Activated CD8-positive, alpha-beta T cell treated with anti-CD3 and anti-CD28 coated beads for 36 hours (primary cell): Measurements from ENCODE around the gene HEY2. TPM values are rescaled to one million over a fixed set of nuclear protein-coding genes. Genes with fewer than 3 reads are reported as not detected.
A peak's percentile ranks its signal among the peaks of the same experiment; 100 is the strongest.

Experiments
- ATAC-seq: fragments of 200-7000 bp; cut with Tn5 transposase; one replicate; pipeline ENCODE4 v1.10.0; 2021; ENCODE audit warnings: mild to moderate bottlenecking, moderate library complexity
- CTCF ChIA-PET: fragments of 350-600 bp; sonication (Branson Sonifier 250); formaldehyde crosslinking; loops from one replicate; lab custom pipeline; 2021; ENCODE audit warnings: antibody characterized with exemption; lab: Charles Lee
- POLR2A ChIA-PET: fragments of 350-600 bp; sonication (Branson Sonifier 250); formaldehyde crosslinking; loops from one replicate; lab custom pipeline; 2021; ENCODE audit warnings: antibody characterized with exemption; lab: Charles Lee
- DNase-seq: peaks from one replicate; pipeline ENCODE4 v3.0.0-alpha.2; 2020
- H3K27ac Mint-ChIP-seq: one replicate; pipeline ENCODE4 v1.8.0; 2021; ENCODE audit warnings: mild to moderate bottlenecking, mixed read lengths
- H3K27me3 Mint-ChIP-seq: one replicate; pipeline ENCODE4 v1.8.0; 2021; ENCODE audit warnings: mixed read lengths
- H3K36me3 Mint-ChIP-seq: one replicate; pipeline ENCODE4 v1.8.0; 2021; ENCODE audit warnings: low read depth, mixed read lengths
- H3K4me1 Mint-ChIP-seq: one replicate; pipeline ENCODE4 v1.8.0; 2021; ENCODE audit warnings: low read depth, mixed read lengths
- H3K4me3 Mint-ChIP-seq: one replicate; pipeline ENCODE4 v1.8.0; 2021; ENCODE audit warnings: mild to moderate bottlenecking, moderate library complexity, mixed read lengths
- H3K9me3 Mint-ChIP-seq: one replicate; pipeline ENCODE4 v1.8.0; 2021; ENCODE audit warnings: mixed read lengths
- intact Hi-C: fragments of 100-400 bp; cut with micrococcal nuclease; formaldehyde crosslinking; loops from one replicate; pipeline ENCODE4 v1.10.0; 2022
- total RNA-seq, 2 experiments: library from RNA; stranded (reverse); gene quantifications; one replicate each; pipeline ENCODE4 v1.2.3, GENCODE V29; 2021
- TF ChIP-seq, protein P1 (sequence below): fragments of 200-600 bp; IDR thresholded peaks from one replicate; pipeline ENCODE4 v1.8.0; 2022; ENCODE audit warnings: antibody characterized with exemption, mild to moderate bottlenecking

Gene HEY2
- total RNA-seq, 2 experiments from 2014 or later, result not detected

DNA sequence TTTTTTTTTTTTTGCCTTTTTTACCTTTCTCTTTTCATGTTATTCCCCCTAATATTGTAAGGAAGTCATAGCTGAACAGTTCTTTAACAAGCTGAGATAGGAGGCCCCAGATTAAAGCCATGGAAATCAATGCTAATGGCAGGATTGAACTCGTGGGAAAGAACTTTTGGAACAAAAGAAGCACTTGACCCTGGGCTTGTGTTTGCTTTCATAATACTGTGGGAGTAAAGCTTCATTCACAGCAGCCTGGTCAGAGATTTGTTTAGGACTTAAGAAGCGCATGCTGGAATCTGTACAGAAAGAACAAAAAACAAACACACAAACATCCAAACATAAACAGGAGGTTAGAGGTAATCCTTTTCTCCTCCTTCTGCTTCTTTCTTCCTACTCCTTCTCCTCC, 5.1 kb downstream of the HEY2 start:
- ATAC-seq, result no peak
- Mint-ChIP-seq H3K27me3 (peaks cover 42% of the 10 kb centered on the region), H3K36me3 (no peaks in the 10 kb centered on the region), H3K4me1 (peaks cover 11% of the 10 kb centered on the region), H3K27ac (no peak overlapping the region), H3K4me3 (no peak overlapping the region), H3K9me3 (no peaks in the 10 kb centered on the region)
- ChIA-PET CTCF (interaction anchor here (0.7 to 2.4 kb wide), 7 partner anchors 10 to 449 kb away, joined by 3 to 44 read pairs (median 5); partner anchors contain the start of gene NCOA7), POLR2A (no interaction called here)
- intact Hi-C loops, result loop anchor here (2.0 kb wide), 1 partner anchor 444 kb away; no protein-coding TSS in a partner anchor
- DNase-seq, result no peak
- TF ChIP-seq, protein P1, sequence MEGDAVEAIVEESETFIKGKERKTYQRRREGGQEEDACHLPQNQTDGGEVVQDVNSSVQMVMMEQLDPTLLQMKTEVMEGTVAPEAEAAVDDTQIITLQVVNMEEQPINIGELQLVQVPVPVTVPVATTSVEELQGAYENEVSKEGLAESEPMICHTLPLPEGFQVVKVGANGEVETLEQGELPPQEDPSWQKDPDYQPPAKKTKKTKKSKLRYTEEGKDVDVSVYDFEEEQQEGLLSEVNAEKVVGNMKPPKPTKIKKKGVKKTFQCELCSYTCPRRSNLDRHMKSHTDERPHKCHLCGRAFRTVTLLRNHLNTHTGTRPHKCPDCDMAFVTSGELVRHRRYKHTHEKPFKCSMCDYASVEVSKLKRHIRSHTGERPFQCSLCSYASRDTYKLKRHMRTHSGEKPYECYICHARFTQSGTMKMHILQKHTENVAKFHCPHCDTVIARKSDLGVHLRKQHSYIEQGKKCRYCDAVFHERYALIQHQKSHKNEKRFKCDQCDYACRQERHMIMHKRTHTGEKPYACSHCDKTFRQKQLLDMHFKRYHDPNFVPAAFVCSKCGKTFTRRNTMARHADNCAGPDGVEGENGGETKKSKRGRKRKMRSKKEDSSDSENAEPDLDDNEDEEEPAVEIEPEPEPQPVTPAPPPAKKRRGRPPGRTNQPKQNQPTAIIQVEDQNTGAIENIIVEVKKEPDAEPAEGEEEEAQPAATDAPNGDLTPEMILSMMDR, result no peak

DNA sequence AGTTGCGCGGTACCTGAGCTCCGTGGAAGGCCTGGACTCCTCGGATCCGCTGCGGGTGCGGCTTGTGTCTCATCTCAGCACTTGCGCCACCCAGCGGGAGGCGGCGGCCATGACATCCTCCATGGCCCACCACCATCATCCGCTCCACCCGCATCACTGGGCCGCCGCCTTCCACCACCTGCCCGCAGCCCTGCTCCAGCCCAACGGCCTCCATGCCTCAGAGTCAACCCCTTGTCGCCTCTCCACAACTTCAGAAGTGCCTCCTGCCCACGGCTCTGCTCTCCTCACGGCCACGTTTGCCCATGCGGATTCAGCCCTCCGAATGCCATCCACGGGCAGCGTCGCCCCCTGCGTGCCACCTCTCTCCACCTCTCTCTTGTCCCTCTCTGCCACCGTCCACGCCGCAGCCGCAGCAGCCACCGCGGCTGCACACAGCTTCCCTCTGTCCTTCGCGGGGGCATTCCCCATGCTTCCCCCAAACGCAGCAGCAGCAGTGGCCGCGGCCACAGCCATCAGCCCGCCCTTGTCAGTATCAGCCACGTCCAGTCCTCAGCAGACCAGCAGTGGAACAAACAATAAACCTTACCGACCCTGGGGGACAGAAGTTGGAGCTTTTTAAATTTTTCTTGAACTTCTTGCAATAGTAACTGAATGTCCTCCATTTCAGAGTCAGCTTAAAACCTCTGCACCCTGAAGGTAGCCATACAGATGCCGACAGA, 9.9 kb downstream of the HEY2 start:
- H3K9me3 Mint-ChIP-seq, result no peaks in the 10 kb centered on the region
- TF ChIP-seq, protein P1, result peak; percentile 27
- POLR2A ChIA-PET, result no interaction called here
- no peaks in the 10 kb centered on the region for H3K36me3 Mint-ChIP-seq
- no peak overlapping the region for H3K4me3 Mint-ChIP-seq
- intact Hi-C loops, result no loop called here
- peaks cover 2% of the 10 kb centered on the region for H3K4me1 Mint-ChIP-seq
- peaks cover 25% of the 10 kb centered on the region for H3K27me3 Mint-ChIP-seq
- ATAC-seq (peak; percentile 51), DNase-seq (peak; percentile 33)
- H3K27ac Mint-ChIP-seq, result no peak overlapping the region
- CTCF ChIA-PET, result interaction anchor here (0.6 to 5.1 kb wide), 4 partner anchors 11 to 447 kb away, joined by 3 to 38 read pairs (median 3); no protein-coding TSS in a partner anchor

DNA sequence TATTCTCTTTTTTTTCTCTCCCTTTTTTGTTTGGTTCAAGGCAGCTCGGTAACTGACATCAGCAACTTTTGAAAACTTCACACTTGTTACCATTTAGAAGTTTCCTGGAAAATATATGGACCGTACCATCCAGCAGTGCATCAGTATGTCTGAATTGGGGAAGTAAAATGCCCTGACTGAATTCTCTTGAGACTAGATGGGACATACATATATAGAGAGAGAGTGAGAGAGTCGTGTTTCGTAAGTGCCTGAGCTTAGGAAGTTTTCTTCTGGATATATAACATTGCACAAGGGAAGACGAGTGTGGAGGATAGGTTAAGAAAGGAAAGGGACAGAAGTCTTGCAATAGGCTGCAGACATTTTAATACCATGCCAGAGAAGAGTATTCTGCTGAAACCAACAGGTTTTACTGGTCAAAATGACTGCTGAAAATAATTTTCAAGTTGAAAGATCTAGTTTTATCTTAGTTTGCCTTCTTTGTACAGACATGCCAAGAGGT, 10.6 kb downstream of the HEY2 start:
- TF ChIP-seq, protein P1, result no peak
- ATAC-seq (no peak), DNase-seq (no peak)
- Mint-ChIP-seq H3K36me3 (no peaks in the 10 kb centered on the region), H3K27me3 (peaks cover 22% of the 10 kb centered on the region), H3K27ac (no peak overlapping the region), H3K9me3 (no peaks in the 10 kb centered on the region), H3K4me3 (no peak overlapping the region), H3K4me1 (peaks cover 2% of the 10 kb centered on the region)
- CTCF ChIA-PET, result interaction anchor here (0.6 to 5.1 kb wide), 3 partner anchors 13 to 448 kb away, joined by 3 to 38 read pairs (median 3); no protein-coding TSS in a partner anchor
- POLR2A ChIA-PET, result no interaction called here
- intact Hi-C loops, result no loop called here

DNA sequence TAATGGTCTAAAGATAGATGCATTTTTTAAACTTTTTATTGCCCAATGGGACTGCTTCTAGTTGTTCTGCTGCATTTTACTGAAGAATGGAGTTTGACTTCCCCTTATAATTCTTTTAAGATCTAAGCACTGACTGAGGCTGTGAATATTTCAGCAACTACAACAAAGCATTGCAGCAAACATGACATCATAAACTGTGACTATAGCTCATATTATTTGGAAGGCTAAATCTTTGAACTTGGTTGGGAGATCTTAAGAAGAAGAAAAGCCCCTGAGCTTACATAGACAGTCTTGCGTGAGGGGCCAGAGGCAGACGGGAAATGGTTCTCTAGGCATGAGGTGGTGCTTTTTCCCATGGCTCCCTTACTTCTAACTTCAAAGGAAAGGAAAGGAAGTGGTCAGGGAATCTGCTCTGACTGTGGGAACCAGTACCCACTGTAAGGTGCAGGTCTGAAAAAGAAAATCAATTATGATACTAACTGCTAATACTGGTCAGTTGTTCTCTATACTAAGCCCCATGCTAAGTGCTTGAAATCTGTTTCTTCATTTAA, 14.8 kb downstream of the HEY2 start:
- Mint-ChIP-seq H3K9me3 (no peaks in the 10 kb centered on the region), H3K4me1 (peaks cover 2% of the 10 kb centered on the region), H3K4me3 (no peak overlapping the region), H3K36me3 (no peaks in the 10 kb centered on the region), H3K27me3 (peaks cover 26% of the 10 kb centered on the region), H3K27ac (no peak overlapping the region)
- TF ChIP-seq, protein P1, result no peak
- ChIA-PET POLR2A (no interaction called here), CTCF (interaction anchor here (1.0 to 1.6 kb wide), 7 partner anchors 9 to 453 kb away, joined by 3 to 9 read pairs (median 7); no protein-coding TSS in a partner anchor)
- ATAC-seq, result no peak
- no peak for DNase-seq
- intact Hi-C loops, result no loop called here

DNA sequence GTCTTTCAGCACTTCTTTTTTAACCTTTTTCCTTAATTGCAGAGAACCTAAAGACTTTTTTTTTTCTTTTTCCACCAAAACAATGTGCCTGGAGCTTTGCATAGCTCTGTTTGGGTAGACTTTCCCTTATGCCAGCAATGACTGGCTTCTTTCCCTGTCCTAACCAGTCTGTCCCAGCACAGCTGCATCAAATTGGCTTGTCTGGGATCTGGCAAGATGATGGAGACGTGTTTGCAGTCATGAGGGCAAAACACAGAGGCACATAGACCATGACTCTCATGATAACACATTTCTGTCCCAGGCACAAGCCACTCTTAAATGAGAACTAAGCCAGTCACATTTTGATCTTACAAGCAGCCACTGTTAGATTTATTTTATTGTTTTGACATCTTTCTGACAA, 16.5 kb downstream of the HEY2 start:
- ChIA-PET POLR2A (no interaction called here), CTCF (interaction anchor here (2.2 to 5.4 kb wide), 2 partner anchors 13 to 454 kb away, joined by 6 to 50 read pairs; no protein-coding TSS in a partner anchor)
- Mint-ChIP-seq H3K27me3 (peaks cover 19% of the 10 kb centered on the region), H3K4me1 (peaks cover 2% of the 10 kb centered on the region), H3K36me3 (no peaks in the 10 kb centered on the region), H3K9me3 (no peaks in the 10 kb centered on the region), H3K27ac (no peak overlapping the region), H3K4me3 (no peak overlapping the region)
- no peak for ATAC-seq
- intact Hi-C loops, result no loop called here
- no peak for DNase-seq
- TF ChIP-seq, protein P1, result no peak
